ENCODE measurements around the gene UPB1.

UPB1 gene

DNA sequence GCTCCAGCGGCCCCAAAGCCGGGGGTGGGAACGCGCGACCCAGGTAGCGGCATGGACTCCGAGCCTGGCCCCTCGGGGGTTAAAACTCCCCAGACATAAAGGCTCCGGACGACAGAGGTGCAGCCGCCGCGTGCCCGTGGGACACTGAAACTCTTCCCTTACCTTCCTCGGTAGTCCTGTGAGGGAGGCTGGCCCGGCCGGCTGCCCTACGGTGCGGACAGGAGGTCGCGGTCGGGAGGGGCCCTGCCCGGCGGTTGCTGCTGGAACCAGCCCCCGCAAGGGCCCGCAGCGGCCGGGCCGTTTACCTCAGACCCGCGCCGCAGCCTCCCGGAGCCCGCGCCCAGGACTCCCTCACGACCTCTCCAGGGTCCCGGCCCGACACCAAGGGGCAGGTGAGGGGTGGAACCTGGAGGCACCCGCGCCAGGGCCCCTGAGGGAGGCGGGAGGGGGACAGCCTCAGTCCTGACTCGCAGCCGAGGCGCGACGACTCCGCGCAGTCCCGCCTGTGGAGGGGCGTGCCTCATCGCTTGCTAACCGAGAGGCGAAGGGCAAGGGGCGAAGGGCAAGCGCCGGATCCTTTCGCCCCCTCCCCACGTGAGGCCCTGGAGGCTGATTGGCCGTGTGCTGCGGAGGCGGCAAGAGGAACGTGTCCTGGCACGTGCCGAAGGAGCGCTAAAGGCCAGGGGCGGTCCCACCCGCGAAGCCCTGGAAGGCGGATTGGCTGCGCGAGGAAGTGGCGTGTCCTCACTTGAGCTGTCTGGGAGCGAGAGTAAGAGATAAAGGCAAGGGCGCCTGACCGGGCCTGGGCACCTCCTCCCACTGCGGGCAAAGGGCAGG, at the start of gene UPB1:
TSS of gene UPB1 (plus strand) at position 805 of the 837 bp plus-strand sequence. CDS start 72 bp downstream, outside the sequence.
- DNase-seq: no peak

DNA sequence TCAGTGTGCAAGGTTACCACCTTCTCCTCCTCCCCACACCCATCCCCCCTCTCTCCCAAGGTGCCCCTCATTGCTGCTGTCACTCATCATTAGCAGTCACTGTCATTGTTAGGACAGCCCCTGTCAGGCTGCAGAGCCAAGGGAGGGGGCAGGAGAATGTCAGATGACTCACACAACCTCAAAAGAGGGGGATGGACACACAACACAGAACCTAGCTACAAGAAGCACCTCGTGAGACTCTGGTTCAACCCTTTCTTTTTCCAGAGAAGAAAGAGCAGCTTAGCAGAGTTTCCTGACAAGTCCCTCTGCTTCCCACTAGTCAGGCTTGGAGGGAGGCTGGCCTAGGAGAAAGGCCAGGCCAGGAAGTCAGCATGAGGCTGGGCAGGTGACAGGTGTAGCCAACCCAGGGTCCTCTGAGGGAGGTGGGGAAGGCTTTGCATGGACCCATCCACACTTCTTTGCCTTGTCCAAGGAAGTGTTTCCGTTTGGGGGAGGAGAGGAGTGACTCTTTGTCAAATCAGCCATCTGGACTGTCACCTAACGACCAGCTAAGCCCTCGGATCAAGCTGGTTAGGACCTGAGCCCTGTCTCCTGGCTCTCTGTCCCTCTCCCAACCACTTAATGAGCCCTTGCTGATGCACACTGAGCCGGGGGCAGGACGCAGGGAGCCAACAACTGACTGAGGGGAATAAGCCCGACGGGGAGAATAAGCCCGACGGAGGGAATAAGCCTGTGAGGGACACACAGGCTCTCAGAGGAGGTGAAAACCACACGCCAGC, 49.5 kb upstream of the UPB1 start:
- no peak for DNase-seq

DNA sequence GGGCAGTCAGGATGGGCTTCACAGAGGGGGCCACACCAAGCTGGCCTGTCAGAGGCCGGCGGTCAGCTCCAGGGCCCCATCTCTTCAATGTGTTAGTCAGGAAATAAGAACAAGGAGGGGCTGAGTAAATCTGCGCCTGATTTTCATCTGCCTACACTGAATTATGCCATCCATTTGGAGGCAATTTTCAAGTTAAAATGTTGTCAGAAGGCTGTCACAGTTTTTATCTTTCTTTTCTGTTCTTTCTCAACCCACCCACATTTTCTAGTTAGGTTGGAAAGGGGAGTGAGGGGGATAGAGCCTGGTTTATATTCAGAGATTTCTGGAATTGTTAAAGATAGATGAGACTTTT, 48.9 kb upstream of the UPB1 start:
- DNase-seq: no peak

DNA sequence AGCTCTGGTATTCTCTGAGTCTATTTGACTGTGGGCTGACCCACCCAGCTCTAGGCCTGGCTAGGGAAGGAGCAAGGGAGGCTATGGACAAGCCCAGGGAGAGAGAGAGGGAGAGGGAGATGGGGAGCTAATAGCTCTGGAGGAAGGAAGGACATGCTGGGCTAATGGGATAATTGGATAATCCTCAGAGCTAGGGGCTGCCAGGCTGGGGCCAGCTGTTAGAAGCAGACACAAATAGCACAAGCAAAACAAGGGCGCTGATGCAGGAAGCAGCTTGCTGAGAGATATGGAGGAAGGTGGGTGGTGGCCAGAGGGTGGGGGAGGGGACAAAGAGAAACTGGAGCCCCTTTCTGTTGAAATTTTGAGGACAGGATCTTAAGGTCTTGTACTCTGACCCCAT, 44.5 kb upstream of the UPB1 start:
- DNase-seq: peak; percentile 20

DNA sequence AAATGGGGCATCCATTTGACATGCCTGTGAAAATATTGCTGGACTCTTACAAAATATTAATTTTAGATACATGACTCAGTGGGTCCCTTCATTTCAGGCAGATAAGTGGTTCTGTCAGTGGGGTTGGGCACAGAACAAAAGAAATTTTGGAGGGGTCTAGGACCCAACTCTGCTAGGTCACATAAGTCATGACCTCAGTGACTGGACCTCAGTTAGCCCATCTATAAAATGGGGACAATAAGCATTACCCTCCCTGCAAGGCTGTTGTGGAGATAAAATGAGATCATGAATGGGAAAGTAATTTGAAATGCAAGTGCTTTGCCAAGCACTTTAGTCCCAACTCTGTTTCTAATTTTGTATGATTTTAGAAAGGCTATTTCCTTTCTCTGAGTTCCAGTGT, 44.0 kb upstream of the UPB1 start:
- DNase-seq: no peak

DNA sequence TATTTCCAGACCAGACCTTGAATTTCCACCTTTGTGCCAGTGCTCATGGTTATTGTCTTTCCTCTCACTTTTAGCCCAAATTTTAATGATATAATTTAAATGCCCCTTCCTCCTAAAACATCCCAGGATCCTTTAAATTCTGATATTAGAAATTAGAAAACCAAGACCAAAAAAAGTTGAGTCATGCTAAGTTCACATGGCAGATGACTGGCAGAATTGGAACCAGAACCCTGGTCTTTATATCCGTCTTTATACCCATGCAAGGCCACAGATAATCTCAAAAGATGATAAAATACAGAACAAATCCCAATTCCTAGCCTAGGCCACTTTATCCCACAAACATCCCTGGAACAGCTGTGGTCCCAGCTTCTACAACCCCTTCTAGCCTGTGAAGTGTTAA, 41.3 kb upstream of the UPB1 start:
- DNase-seq: no peak

DNA sequence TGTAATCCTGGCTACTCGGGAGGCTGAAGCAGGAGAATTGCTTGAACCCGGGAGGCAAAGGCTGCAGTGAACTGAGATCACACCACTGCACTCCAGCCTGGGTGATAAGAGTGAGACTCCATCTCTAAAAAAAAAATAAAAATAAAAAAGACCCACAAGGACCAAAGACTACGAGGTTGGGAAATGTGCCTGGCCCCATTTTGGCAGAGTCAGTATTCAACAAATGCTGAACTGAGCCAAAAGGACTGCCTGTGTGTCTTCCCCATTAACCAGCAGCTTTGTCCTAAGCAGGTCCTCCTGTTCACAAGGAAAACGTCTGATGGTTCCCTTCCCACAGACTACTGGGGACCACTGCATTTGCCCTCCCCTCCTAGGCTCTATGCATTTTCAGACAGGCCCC, 40.1 kb upstream of the UPB1 start:
- no peak for DNase-seq

DNA sequence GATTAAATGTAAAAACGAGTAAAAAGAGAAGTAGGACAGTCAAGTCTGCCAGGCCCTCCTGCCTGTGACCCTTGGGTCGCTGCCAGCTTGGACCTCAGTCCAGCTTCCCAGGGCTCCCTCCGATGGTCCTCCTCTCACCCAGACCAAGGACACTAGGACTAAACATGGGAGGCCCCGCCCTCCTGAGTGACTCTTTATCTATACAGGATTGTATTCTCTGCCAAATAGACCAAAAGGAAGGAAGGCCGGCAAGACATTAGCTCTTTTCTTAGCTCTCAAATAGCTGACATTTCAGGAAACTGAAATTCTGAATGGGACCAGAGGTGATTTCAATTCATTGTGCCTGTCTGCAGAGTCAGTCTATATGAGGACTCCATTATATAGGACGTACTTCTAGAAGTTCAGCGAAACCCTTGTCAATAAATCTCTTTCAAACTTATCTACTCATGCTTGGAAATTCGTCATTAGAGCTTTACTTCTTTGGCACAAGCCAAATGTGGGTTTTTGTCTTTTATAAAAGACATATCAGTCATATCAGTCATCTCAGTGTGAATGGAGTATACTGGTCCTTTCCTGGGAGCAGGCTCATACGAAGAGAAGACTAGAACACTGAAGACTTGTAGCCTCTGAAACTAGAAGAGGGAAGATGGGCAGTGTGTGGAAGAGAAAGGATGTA, 39.2 kb upstream of the UPB1 start:
- no peak for DNase-seq

DNA sequence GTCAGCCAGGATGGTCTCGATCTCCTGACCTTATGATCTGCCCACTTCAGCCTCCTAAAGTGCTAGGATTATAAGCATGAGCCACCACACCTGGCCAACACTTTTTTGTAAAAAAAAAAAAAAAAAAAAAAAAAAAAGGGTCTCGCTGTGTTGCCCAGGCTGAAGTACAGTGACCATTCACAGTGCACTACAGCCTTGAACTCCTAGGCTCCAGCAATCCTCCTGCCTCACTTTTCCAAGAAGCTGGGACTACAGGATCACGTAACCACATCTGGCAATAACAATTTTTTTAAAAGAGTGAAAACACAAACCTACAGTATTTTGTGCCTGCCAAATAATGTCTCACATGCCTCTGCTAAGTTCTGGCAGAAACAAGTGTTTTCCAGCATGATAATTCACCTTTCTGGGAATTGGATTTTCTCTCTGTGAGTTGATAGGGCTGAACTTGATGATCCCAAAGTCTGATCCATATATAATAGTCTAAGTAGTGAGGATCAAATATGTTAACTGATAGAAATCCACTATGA, 37.2 kb upstream of the UPB1 start:
- DNase-seq: no peak

DNA sequence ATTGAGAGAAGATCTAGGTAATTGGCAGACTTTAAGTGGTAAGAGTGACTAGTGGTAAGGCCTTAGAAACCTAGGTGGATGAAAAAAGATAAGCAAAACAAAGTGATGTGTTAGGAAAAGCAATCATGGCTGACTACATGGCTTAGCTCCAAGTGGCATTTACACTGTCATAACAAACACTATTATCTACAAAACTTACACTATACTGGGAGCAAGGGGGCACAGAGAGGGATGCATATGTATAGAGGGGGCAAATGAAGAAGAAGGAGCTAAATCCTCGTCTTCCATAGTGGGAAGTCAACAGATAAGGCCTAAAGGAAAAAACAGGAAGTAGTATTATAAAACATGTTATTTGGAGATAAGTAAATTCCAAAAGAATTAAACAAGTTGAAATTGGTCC, 35.2 kb upstream of the UPB1 start:
- DNase-seq: no peak

DNA sequence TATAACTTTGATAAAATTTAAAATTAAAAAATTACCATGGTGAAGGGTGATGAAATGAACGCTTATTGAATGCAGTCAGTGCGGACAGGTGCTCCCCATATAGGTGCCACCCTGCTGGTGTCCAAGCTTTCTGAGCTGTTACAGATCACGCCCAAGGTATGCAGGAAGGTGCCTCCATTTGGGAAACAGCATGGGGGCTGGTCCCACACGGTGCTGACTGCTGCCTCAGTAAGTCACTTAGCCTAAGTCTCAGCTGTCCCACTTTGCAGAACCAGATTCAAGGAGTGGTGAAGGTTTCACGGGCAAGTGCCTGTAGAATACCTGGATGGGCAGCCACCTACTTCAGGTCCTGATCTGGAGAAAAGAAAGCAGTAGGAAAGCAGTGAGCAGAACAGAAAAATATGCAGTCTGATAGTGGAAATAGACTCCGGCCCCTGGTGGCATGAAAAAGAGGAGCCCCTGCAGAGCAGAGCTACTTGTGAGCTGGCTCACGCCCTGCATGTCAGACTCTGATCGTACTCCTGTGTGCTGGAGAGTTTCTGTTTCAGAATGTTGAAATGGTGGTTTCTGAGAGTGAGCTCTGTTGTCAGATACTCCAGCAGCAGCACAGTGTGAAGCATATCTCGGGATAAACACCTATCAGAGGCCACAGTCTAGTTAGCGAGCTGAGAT, 34.6 kb upstream of the UPB1 start:
- no peak for DNase-seq

DNA sequence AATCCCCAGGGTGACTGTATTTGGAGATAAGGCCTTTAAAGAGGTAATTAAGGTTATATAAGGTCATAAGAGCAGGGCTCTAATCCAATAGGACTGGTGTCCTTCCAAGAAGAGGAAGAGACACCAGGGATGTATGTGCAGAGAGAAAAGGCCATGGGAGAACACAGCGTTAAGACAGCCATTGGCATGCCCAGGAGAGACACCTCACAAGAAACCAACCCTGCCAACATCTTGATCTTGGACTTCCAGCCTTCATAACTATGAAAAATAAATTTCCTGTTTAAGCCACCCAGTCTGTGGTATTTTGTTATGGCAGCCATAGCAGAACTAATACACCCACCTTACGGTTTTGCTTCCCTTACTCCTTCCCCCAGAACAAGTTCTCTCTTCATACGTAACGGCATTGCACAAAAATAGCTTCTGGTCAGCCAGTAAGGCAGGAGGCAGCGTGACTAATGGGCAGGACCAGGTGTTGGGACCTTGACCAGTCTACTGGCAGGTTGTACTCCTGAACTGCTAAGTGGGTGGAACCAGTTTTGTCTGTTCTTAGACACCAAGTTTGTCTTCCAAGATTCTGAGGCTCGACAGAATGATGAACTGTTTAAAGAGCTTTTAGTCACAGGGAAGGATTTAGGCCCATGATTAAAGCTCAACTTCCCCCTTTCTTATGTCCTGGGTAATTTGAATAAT, 31.9 kb upstream of the UPB1 start:
- DNase-seq: no peak

DNA sequence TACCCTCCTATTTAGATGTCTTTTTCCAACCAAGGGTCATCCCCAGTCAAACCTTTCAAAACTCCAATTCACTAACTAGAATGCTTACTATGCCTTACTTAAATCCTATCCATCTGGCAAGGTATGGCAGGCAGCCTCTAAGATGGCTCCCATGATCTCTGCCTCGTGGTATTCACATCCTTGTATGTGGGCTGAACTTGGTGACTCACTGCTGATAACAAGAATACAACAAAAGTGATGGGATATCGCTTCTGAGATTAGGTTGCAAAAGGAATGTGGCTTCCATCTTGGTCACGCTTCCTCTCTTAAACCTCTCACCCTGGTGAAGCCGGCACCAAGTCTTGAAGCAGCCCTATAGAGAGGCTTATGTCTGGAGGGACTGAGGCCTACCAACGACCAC, 29.6 kb upstream of the UPB1 start:
- no peak for DNase-seq

DNA sequence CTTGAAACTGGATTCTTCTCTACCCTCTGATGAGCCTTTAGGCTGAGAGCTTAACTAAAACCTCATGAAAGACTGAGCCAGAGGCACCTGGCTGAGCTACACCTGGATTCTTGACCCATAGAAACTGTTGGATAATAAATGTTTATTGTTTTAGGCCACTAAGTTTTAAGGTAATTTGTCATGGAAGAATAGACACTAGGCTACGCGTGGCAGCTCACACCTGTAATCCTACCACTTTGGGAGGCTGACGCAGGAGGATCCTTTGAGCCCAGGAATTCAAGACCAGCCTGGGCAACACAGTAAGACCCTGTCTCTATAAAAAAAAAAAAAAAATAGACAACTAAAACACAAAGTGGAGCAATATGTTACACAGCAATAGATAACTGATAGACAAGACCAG, 29.2 kb upstream of the UPB1 start:
- DNase-seq: no peak

DNA sequence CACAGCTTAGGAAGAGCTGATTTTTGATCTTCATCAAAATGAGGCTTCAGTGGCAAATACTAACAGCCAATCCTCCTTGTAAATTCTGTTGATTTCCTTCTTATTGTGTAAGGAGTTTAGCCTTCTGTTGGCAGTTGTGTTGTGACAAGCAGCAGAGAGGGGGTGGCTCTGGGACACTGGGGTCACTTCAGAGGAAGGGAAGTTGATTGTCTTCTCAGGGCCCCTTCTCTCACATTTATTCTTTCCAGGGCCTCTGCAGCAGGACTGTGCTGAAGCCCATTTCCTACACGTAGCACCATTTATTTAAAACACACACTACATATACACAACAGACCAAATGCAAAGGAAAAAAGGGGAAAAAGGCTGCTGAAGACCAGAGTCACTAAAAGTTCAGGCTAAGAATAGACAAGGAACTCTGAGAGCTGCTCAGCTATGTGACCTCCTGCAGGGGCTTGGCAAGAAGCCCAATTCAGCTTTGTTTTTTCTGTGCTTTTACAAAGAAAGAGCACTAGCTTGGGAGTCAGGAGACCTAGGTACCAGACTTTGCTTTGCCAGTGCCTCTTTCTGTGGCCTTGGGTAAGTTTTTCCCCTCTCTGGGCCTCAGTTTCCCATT, 28.3 kb upstream of the UPB1 start:
- DNase-seq: no peak

DNA sequence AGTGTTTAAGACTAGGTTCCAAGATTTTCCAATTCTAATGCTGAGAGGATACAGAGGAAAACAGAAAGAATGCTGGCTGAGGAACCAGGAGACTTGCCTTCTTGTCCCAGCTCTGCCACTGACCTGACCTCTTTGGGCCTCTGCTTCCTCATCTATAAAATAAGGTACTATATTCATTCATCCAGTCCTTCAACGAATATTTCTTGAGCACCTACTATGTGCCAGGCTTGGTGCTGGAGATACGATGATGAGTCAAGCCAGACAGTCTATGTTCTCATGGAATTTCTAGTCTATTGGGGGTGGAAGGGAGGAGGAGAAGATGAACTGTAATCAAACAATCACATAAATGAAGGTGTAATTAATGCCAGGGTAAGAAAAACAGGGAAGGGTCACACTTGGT, 27.8 kb upstream of the UPB1 start:
- no peak for DNase-seq

DNA sequence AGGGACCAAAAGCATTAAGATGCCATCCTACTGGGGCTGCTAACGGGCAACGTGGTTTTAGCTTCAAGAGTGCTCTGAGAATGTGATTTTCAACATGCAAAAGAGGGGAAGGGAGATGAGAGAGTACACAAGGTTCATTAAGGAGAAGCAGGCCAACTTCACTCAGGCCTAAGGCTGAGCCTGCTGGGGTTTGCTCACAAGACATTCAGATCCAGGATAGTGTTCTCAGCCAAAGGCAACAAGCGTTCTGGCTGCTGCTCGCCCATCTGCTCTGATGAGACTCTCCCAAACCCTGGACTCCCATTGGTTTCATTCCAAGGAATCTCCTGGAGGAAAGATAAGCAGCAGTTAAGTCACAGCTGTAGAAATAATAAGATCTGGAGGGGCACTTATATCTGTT, 23.6 kb upstream of the UPB1 start:
- DNase-seq: no peak

DNA sequence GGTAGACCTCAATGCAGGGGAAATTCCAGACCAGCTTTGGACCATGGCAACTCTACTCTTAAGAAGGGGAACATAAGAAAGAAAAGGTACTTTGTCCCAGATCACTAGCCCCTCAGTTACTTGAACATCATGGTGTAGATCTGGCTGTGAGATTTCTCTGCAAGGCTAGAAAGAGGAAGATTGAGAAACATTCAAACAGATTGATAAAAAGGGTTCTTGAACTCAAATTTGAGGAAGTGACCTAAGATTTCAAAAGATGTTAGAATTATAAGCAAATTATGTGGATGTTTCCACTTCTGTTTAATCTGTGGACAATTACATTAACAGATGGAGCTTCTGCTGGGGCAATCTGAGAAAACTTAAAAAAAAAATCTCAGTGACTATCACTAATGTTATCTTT, 21.8 kb upstream of the UPB1 start:
- DNase-seq: no peak

DNA sequence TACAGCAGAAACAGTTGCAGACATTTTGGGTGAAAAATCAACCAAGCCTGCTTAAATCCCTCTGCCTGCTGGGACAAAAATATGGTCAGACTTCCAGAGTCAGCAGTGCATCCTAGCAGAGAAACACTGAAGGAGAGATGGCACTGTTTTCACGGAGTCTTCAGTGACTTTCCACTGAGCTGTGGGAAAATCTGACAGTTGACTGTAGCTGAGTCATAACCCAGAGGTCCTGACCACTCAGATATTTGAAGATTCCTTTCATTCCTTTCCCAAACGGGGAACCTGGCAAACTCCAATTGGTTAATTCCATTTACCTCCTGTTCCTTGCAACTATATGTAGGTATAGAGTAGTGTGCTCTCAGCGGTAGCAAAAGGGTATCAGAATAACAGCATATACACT, 20.9 kb upstream of the UPB1 start:
- DNase-seq: no peak

DNA sequence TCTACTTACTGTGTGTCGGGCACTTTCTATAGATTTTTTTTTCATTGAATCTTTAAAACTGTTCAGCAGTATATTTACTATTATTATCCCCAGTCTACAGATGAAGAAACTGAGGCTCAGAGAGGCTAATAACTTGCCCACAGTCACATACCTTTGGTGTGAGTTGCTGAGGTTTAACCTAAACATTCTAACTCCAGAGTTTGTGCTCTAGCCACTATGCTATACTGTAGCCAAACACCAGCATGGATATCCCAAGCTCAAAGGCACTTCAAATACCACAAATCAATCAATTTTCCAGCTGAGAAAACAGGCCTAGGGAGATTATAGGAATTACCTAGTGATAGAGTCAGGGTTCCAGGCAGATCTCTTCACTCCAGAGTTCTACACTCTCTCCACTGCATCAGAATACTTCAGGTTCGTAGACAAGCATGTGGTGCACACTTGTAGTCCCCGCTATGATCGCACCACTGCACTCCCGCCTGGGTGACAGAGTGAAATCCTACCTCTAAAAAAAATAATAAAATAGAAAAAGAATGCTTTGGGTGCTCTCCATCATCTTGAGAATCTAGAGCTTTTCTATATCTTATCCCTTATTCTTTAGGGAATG, 20.4 kb upstream of the UPB1 start:
- no peak for DNase-seq

DNA sequence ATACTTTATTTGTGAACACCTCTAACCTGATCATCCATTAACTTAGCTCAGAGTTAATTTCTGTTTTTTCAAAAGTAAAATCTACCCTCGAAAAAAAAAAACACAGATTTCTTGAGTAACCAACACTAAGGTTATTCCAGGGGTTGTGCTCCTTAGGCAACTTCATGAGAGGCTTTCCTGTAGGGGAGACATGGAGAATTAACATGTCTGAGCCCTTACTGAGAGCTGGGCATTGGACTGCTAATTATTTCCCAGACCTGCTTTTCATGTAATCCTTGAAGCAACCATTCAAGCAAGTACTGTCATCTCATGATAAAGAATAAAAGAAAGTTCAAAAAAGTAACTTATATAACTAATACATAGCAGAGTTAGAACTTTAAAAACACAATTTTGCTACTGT, 13.5 kb upstream of the UPB1 start:
- DNase-seq: no peak

DNA sequence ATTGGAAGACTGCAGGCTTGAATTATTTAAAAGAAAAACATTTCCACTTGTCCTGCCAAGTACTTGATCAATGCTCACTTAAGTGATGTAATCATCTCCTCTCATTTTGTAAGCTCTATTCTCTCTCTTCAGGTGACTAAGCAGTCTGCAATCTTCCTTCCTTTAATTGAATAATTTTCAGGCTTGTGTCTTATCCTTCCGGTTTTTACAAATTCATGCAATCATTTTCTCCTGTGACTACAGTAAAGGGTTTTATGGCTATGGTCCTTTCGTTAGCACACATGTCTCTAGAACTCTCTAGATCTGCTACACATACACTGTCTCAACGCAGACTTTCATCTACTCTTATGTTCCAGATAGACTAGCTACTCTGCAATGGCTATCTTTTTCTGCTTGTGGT, 12.6 kb upstream of the UPB1 start:
- DNase-seq: peak; percentile 44

Data from NCI-H1092 treated with DMSO at 0.1 percent for 48 hours (cell line).